Effector memory CD8-positive, alpha-beta T cell (primary cell): ENCODE data around the gene SNX12.
A peak's percentile ranks its signal among the peaks of the same experiment; 100 is the strongest.
"Not testable (repeated sequence)": the region's sequence is repeated elsewhere in the genome, so short reads cannot be mapped to it uniquely, and the experiment has no call there.

ENCODE experiments used
- ATAC-seq: fragments of 150-1000 bp; cut with Tn5 transposase; replicated peaks from 2 replicates; pipeline ENCODE4 v1.10.0; 2021; ENCODE audit warnings: mild to moderate bottlenecking, moderate library complexity
- DNase-seq, 3 experiments: peaks; one replicate each; pipeline ENCODE4 v3.0.0; 2021
- H3K27ac Mint-ChIP-seq, 2 donors: one replicate each; pipeline ENCODE4 v1.8.0; 2022; ENCODE audit warnings: mild to moderate bottlenecking in 2 of 2, mixed read lengths in 2 of 2, moderate library complexity in 2 of 2
- H3K27me3 Mint-ChIP-seq, 2 donors: one replicate each; pipeline ENCODE4 v1.8.0; 2022; ENCODE audit warnings: mixed read lengths in 2 of 2
- H3K36me3 Mint-ChIP-seq: one replicate; pipeline ENCODE4 v1.8.0; 2022; ENCODE audit warnings: mild to moderate bottlenecking, moderate library complexity, mixed read lengths; ENCODE audit not compliant: insufficient read depth
- H3K4me1 Mint-ChIP-seq, 2 donors: one replicate each; pipeline ENCODE4 v1.8.0; 2022; ENCODE audit warnings: low read depth in 2 of 2, mixed read lengths in 2 of 2
- H3K4me3 Mint-ChIP-seq, 2 donors: one replicate each; pipeline ENCODE4 v1.8.0; 2022; ENCODE audit warnings: mild to moderate bottlenecking in 2 of 2, mixed read lengths in 2 of 2, moderate library complexity in 2 of 2
- H3K9me3 Mint-ChIP-seq, 2 donors: one replicate each; pipeline ENCODE4 v1.8.0; 2022; ENCODE audit warnings: mixed read lengths in 2 of 2

The SNX12 gene

GRCh38 chrX:71081330-71082123 is 13.4 kb upstream of the SNX12 start:
- Mint-ChIP-seq H3K36me3 (no peaks in the 10 kb centered on the region), H3K27me3 (no peaks in the 10 kb centered on the region), H3K27ac (no peak overlapping the region), H3K4me1 (no peaks in the 10 kb centered on the region), H3K4me3 (no peak overlapping the region), H3K9me3 (no peaks in the 10 kb centered on the region)
- no peak for ATAC-seq
- DNase-seq, result no peak

- Mint-ChIP-seq H3K27me3 (peaks cover 0 to 6% of the 10 kb centered on the region in 2 donors), H3K36me3 (peaks cover 14% of the 10 kb centered on the region), H3K27ac (no peak overlapping the region), H3K9me3 (no peaks in the 10 kb centered on the region), H3K4me1 (peaks cover 9 to 11% of the 10 kb centered on the region in 2 donors), H3K4me3 (no peak overlapping the region)
- ATAC-seq (no peak), DNase-seq (no peak)
Measured at GRCh38 chrX:71070531-71070930, 2.4 kb upstream of the SNX12 start.

GRCh38 chrX:71067712-71068043 is 456 bp downstream of the SNX12 start:
- no peaks in the 10 kb centered on the region for H3K27me3 Mint-ChIP-seq

GRCh38 chrX:71067089-71067488 is 1.0 kb downstream of the SNX12 start:
- ATAC-seq (no peak), DNase-seq (no peak)
- peaks cover 17% of the 10 kb centered on the region for H3K36me3 Mint-ChIP-seq
- H3K9me3 Mint-ChIP-seq, result no peaks in the 10 kb centered on the region
- H3K4me3 Mint-ChIP-seq, result peak overlapping the region; percentile 91 to 98
- H3K27ac Mint-ChIP-seq, result peak overlapping the region; percentile 93 to 97
- no peaks in the 10 kb centered on the region for H3K27me3 Mint-ChIP-seq
- peaks cover 16 to 17% of the 10 kb centered on the region in 2 donors for H3K4me1 Mint-ChIP-seq

More at GRCh38 chrX:71067712-71068043, 456 bp downstream of the SNX12 start:
- Mint-ChIP-seq H3K36me3 (peaks cover 14% of the 10 kb centered on the region), H3K4me1 (peaks cover 16 to 17% of the 10 kb centered on the region in 2 donors), H3K9me3 (no peaks in the 10 kb centered on the region), H3K4me3 (peak overlapping the region; percentile 91 to 98), H3K27ac (peak overlapping the region; percentile 93 to 97)
- ATAC-seq (no peak), DNase-seq (no peak)

- H3K27me3 Mint-ChIP-seq, result no peaks in the 10 kb centered on the region
- H3K36me3 Mint-ChIP-seq, result peaks cover 18% of the 10 kb centered on the region
- H3K4me3 Mint-ChIP-seq, result no peak overlapping the region
- H3K27ac Mint-ChIP-seq, result peak overlapping the region in 1 of 2 donors; percentile 21
- no peaks in the 10 kb centered on the region for H3K9me3 Mint-ChIP-seq
- peaks cover 19 to 20% of the 10 kb centered on the region in 2 donors for H3K4me1 Mint-ChIP-seq
- DNase-seq (no peak), ATAC-seq (no peak)
Measured at GRCh38 chrX:71060127-71060526, 8.0 kb downstream of the SNX12 start.

GRCh38 chrX:71057848-71058530 is 10.1 kb downstream of the SNX12 start:
- DNase-seq (no peak), ATAC-seq (no peak)
- H3K27ac Mint-ChIP-seq, result peak overlapping the region in 1 of 2 donors; percentile 82
- no peak overlapping the region for H3K4me3 Mint-ChIP-seq
- peaks cover 18% of the 10 kb centered on the region for H3K36me3 Mint-ChIP-seq
- no peaks in the 10 kb centered on the region for H3K27me3 Mint-ChIP-seq
- H3K9me3 Mint-ChIP-seq, result no peaks in the 10 kb centered on the region
- H3K4me1 Mint-ChIP-seq, result peaks cover 12 to 14% of the 10 kb centered on the region in 2 donors

GRCh38 chrX:71056867-71057266 is 11.3 kb downstream of the SNX12 start:
- H3K4me3 Mint-ChIP-seq, result no peak overlapping the region
- no peak overlapping the region for H3K27ac Mint-ChIP-seq

GRCh38 chrX:71053217-71053621 is 14.9 kb downstream of the SNX12 start:
- Mint-ChIP-seq H3K27ac (no peak overlapping the region), H3K36me3 (peaks cover 8% of the 10 kb centered on the region), H3K27me3 (no peaks in the 10 kb centered on the region), H3K4me1 (peaks cover 4% of the 10 kb centered on the region in 2 donors), H3K9me3 (no peaks in the 10 kb centered on the region), H3K4me3 (peak overlapping the region in 1 of 2 donors; percentile 58)
- peak; percentile 55 for ATAC-seq
- DNase-seq, result no peak

More at GRCh38 chrX:71056867-71057266, 11.3 kb downstream of the SNX12 start:
- DNase-seq, result no peak
- H3K36me3 Mint-ChIP-seq, result peaks cover 14% of the 10 kb centered on the region
- no peaks in the 10 kb centered on the region for H3K9me3 Mint-ChIP-seq
- peaks cover 12 to 14% of the 10 kb centered on the region in 2 donors for H3K4me1 Mint-ChIP-seq
- no peaks in the 10 kb centered on the region for H3K27me3 Mint-ChIP-seq
- no peak for ATAC-seq

GRCh38 chrX:71052721-71053120 is 15.4 kb downstream of the SNX12 start:
- Mint-ChIP-seq H3K36me3 (peaks cover 7% of the 10 kb centered on the region), H3K4me3 (peak overlapping the region in 1 of 2 donors; percentile 58), H3K9me3 (no peaks in the 10 kb centered on the region), H3K27ac (no peak overlapping the region), H3K27me3 (no peaks in the 10 kb centered on the region), H3K4me1 (peaks cover 0 to 2% of the 10 kb centered on the region in 2 donors)
- ATAC-seq, result no peak
- no peak for DNase-seq

GRCh38 chrX:71047891-71048290 is 20.2 kb downstream of the SNX12 start:
- not testable (repeated sequence) for H3K36me3 Mint-ChIP-seq, H3K4me3 Mint-ChIP-seq, H3K9me3 Mint-ChIP-seq, H3K27ac Mint-ChIP-seq, H3K27me3 Mint-ChIP-seq, H3K4me1 Mint-ChIP-seq, ATAC-seq, DNase-seq

GRCh38 chrX:71017396-71017939 is 50.7 kb downstream of the SNX12 start:
- no peaks in the 10 kb centered on the region for H3K4me1 Mint-ChIP-seq
- DNase-seq (no peak), ATAC-seq (no peak)
- H3K9me3 Mint-ChIP-seq, result no peaks in the 10 kb centered on the region
- H3K4me3 Mint-ChIP-seq, result no peak overlapping the region
- peaks cover 5% of the 10 kb centered on the region for H3K36me3 Mint-ChIP-seq
- no peak overlapping the region for H3K27ac Mint-ChIP-seq
- no peaks in the 10 kb centered on the region for H3K27me3 Mint-ChIP-seq
